HCT116 (cell line): Measurements from ENCODE around the gene SLAMF7. TPM values are rescaled to one million over a fixed set of nuclear protein-coding genes. Genes with fewer than 3 reads are reported as not detected.

Experiments
- ATAC-seq: fragments of 200-7000 bp; cut with Tn5 transposase; 2 replicates; pipeline ENCODE4 v1.9.1; 2020; ENCODE audit warnings: mild to moderate bottlenecking, moderate library complexity
- BruUV-seq: library from RNA; stranded (reverse); fragments of 400-500 nt; replicated peaks from 2 replicates; lab custom pipeline; 2021; lab: Mats Ljungman, UMichigan
- CTCF ChIA-PET: fragments of 300-600 bp; sonication (Branson Sonifier 250); formaldehyde crosslinking; loops from one replicate; lab custom pipeline; 2021; ENCODE audit warnings: antibody characterized with exemption; lab: Charles Lee
- POLR2A ChIA-PET: fragments of 300-600, 350-600 bp; sonication (Branson Sonifier 250); formaldehyde crosslinking; loops from one replicate; lab custom pipeline; 2021; ENCODE audit warnings: antibody characterized with exemption; lab: Charles Lee
- RAD21 ChIA-PET, 2 experiments: fragments of 300-600 bp; sonication (Branson Sonifier 250); formaldehyde crosslinking; loops; one replicate each; lab custom pipeline; 2023; ENCODE audit warnings: low total read pairs in 2 of 2; ENCODE audit not compliant: uncharacterized antibody in 2 of 2, unreplicated experiment in 2 of 2, low non-redundant PET in 1 of 2; lab: Charles Lee
- DNase-seq: peaks from one replicate; pipeline ENCODE4 v3.0.0-alpha.2; 2010; ENCODE audit warnings: low read depth, low spot score
- H2AFZ ChIP-seq: fragments of 200-600 bp; shearing (Covaris generic), sonication (generic); 2 replicates; pipeline ENCODE4 v1.6.1; 2017; ENCODE audit warnings: low read depth, mixed run types, mixed read lengths, antibody characterized with exemption, low read length; ENCODE audit not compliant: poor library complexity, severe bottlenecking
- H3K27ac ChIP-seq: 2 replicates; pipeline ENCODE4 v1.5.1; 2012; ENCODE audit warnings: low read depth, low read length
- H3K27me3 ChIP-seq: fragments of 200-600 bp; sonication (generic); 2 replicates; pipeline ENCODE4 v1.6.1; 2016; ENCODE audit warnings: mixed run types, low read length, mixed read lengths; ENCODE audit not compliant: insufficient read depth
- H3K36me3 ChIP-seq, 2 experiments: fragments of 200-500 bp in 1 of 2; fragments of 200-600 bp in 1 of 2; sonication (Bioruptor generic) in 1 of 2; sonication (generic) in 1 of 2; 2 replicates each; pipeline versions ENCODE4 v1.5.1 to v1.6.1; 2014 to 2016; ENCODE audit warnings: low read length in 2 of 2, inconsistent platforms in 1 of 2, mixed read lengths in 1 of 2, mixed run types in 1 of 2; ENCODE audit not compliant: insufficient read depth in 2 of 2, control insufficient read depth in 1 of 2
- H3K4me1 ChIP-seq, 2 experiments: fragments of 200-600 bp in 1 of 2; sonication (generic) in 1 of 2; 2 replicates each; pipeline versions ENCODE4 v1.5.1 to v1.6.1; 2012 to 2017; ENCODE audit warnings: low read length in 2 of 2, inconsistent platforms in 1 of 2, mild to moderate bottlenecking in 1 of 2, mixed read lengths in 1 of 2, mixed run types in 1 of 2, moderate library complexity in 1 of 2; ENCODE audit not compliant: insufficient read depth in 2 of 2, control insufficient read depth in 1 of 2
- H3K4me2 ChIP-seq: fragments of 200-600 bp; sonication (generic); 2 replicates; pipeline ENCODE4 v1.6.1; 2017; ENCODE audit warnings: mixed run types, low read length, mixed read lengths
- H3K4me3 ChIP-seq, 2 experiments: fragments of 200-600 bp in 1 of 2; sonication (generic) in 1 of 2; replicated peaks in 1 of 2; 2 replicates each; pipeline ENCODE4 v1.5.1; 2011 to 2016; ENCODE audit warnings: low read length in 2 of 2, control low read depth in 1 of 2, low read depth in 1 of 2, mild to moderate bottlenecking in 1 of 2, mixed read lengths in 1 of 2, mixed run types in 1 of 2
- H3K79me2 ChIP-seq: fragments of 200-600 bp; sonication (generic); 2 replicates; pipeline ENCODE4 v1.6.1; 2017; ENCODE audit warnings: mild to moderate bottlenecking, mixed run types, low read length, moderate library complexity, mixed read lengths; ENCODE audit not compliant: insufficient read depth
- H3K9ac ChIP-seq: fragments of 200-600 bp; sonication (generic); 2 replicates; pipeline ENCODE4 v1.6.1; 2016; ENCODE audit warnings: low read length, mixed read lengths
- H3K9me2 ChIP-seq: fragments of 200-600 bp; sonication (generic), shearing (Covaris generic); 2 replicates; pipeline ENCODE4 v1.6.1; 2017; ENCODE audit warnings: mixed run types, mild to moderate bottlenecking, moderate library complexity; ENCODE audit not compliant: insufficient read depth
- H3K9me3 ChIP-seq, 2 experiments: fragments of 200-500 bp in 1 of 2; fragments of 200-600 bp in 1 of 2; sonication (Bioruptor generic) in 1 of 2; sonication (generic) in 1 of 2; 2 replicates each; pipeline ENCODE4 v1.6.1; 2014 to 2017; ENCODE audit warnings: low read length in 2 of 2, mixed read lengths in 2 of 2, inconsistent platforms in 1 of 2, low read depth in 1 of 2, mild to moderate bottlenecking in 1 of 2, mixed run types in 1 of 2, moderate library complexity in 1 of 2; ENCODE audit not compliant: control insufficient read depth in 1 of 2, insufficient read depth in 1 of 2
- H4K20me1 ChIP-seq: fragments of 200-600 bp; sonication (generic), shearing (Covaris generic); 2 replicates; pipeline ENCODE4 v1.6.1; 2017; ENCODE audit warnings: mixed run types, mild to moderate bottlenecking, moderate library complexity; ENCODE audit not compliant: insufficient read depth
- ATF3 ChIP-seq: IDR thresholded peaks from 2 replicates; pipeline ENCODE4 v1.6.1; 2012
- CBX3 ChIP-seq: IDR thresholded peaks from 2 replicates; pipeline ENCODE4 v1.6.1; 2012; ENCODE audit warnings: low read depth
- CEBPB ChIP-seq: IDR thresholded peaks from 2 replicates; pipeline ENCODE4 v1.6.1; 2012; ENCODE audit warnings: low read depth
- CTCF ChIP-seq, 3 experiments: fragments of 200-600 bp in 1 of 3; sonication (generic) in 1 of 3; IDR thresholded peaks in 2 of 3; conservative IDR thresholded peaks in 1 of 3; 2 replicates each; pipeline ENCODE4 v1.5.1; 2012 to 2017; ENCODE audit warnings: low read depth in 2 of 3, low read length in 2 of 3, antibody characterized with exemption in 1 of 3, borderline replicate concordance in 1 of 3, control low read depth in 1 of 3, mild to moderate bottlenecking in 1 of 3, mixed read lengths in 1 of 3, mixed run types in 1 of 3, moderate library complexity in 1 of 3; ENCODE audit not compliant: insufficient read depth in 1 of 3
- ELF1 ChIP-seq: IDR thresholded peaks from 2 replicates; pipeline ENCODE4 v1.6.1; 2012; ENCODE audit warnings: low read depth, borderline replicate concordance
- EZH2phosphoT487 ChIP-seq: fragments of 200-600 bp; IDR thresholded peaks from 2 replicates; pipeline ENCODE4 v1.6.1; 2018; ENCODE audit warnings: antibody characterized with exemption, borderline replicate concordance
- FOSL1 ChIP-seq: IDR thresholded peaks from 2 replicates; pipeline ENCODE4 v1.6.1; 2012; ENCODE audit warnings: low read depth
- JUND ChIP-seq: IDR thresholded peaks from 2 replicates; pipeline ENCODE4 v1.6.1; 2012
- MAX ChIP-seq: IDR thresholded peaks from 2 replicates; pipeline ENCODE4 v1.6.1; 2012
- POLR2A ChIP-seq: IDR thresholded peaks from 2 replicates; pipeline ENCODE4 v1.7.0; 2011; ENCODE audit warnings: borderline replicate concordance; ENCODE audit not compliant: insufficient read depth, insufficient read length; ENCODE audit errors: extremely low read depth
- POLR2AphosphoS5 ChIP-seq: IDR thresholded peaks from 2 replicates; pipeline ENCODE4 v1.6.1; 2011; ENCODE audit warnings: mild to moderate bottlenecking, low read depth, low read length, moderate library complexity
- REST ChIP-seq: IDR thresholded peaks from 2 replicates; pipeline ENCODE4 v1.6.1; 2012; ENCODE audit warnings: low read depth
- SIN3A ChIP-seq: IDR thresholded peaks from 2 replicates; pipeline ENCODE4 v1.6.1; 2012; ENCODE audit warnings: low read depth
- SRF ChIP-seq: IDR thresholded peaks from 2 replicates; pipeline ENCODE4 v1.6.1; 2012; ENCODE audit warnings: low read depth
- TCF7L2 ChIP-seq: IDR thresholded peaks from 2 replicates; pipeline ENCODE4 v1.7.0; 2011; ENCODE audit warnings: borderline replicate concordance, inconsistent platforms; ENCODE audit not compliant: insufficient read depth, insufficient read length; ENCODE audit errors: extremely low read depth
- YY1 ChIP-seq: IDR thresholded peaks from 2 replicates; pipeline ENCODE4 v1.6.1; 2011; ENCODE audit warnings: low read length, low read depth, moderate library complexity, mild to moderate bottlenecking; ENCODE audit not compliant: insufficient replicate concordance; ENCODE audit errors: extremely low read depth
- ZBTB33 ChIP-seq: IDR thresholded peaks from 2 replicates; pipeline ENCODE4 v1.6.1; 2011; ENCODE audit warnings: mild to moderate bottlenecking, low read length, moderate library complexity; ENCODE audit not compliant: insufficient replicate concordance; ENCODE audit errors: extremely low read depth
- ZFX ChIP-seq: fragments of 450-650 bp; IDR thresholded peaks from 2 replicates; pipeline ENCODE4 v1.6.1; 2017
- ZNF274 ChIP-seq: fragments of 200-500 bp; sonication (Bioruptor generic); IDR thresholded peaks from 2 replicates; pipeline ENCODE4 v1.6.1; 2014; ENCODE audit warnings: mild to moderate bottlenecking, low read depth, low read length, inconsistent platforms
- intact Hi-C: fragments of 100-400 bp; cut with micrococcal nuclease; formaldehyde crosslinking; loops from 2 replicates; pipeline ENCODE4 v1.10.0; 2022
- total RNA-seq: library from RNA; stranded (reverse); gene quantifications from one replicate; pipeline ENCODE4 v1.2.1, GENCODE V29; 2021; ENCODE audit not compliant: unreplicated experiment

Gene SLAMF7
- total RNA-seq, 1 experiment from 2014 or later = 0.34 TPM

- Histone ChIP-seq H3K36me3 (no peaks in the 10 kb centered on the region), H4K20me1 (no peaks in the 10 kb centered on the region), H3K79me2 (no peaks in the 10 kb centered on the region), H3K9me2 (no peaks in the 10 kb centered on the region), H3K27me3 (no peaks in the 10 kb centered on the region), H3K4me3 (no peak overlapping the region), H3K9me3 (no peaks in the 10 kb centered on the region), H3K27ac (no peak overlapping the region), H3K4me1 (no peaks in the 10 kb centered on the region), H3K9ac (no peak overlapping the region), H2AFZ (no peak overlapping the region), H3K4me2 (no peak overlapping the region)
- TF ChIP-seq CEBPB = no peak
- no peak for TF ChIP-seq ZNF274
- TF ChIP-seq ELF1 = no peak
- TF ChIP-seq CBX3 = no peak
- no peak for TF ChIP-seq CTCF (IDR thresholded peaks at IDR 0.05 in 2 of 3, conservative IDR thresholded peaks at IDR 0.05 in 1 of 3; ENCODE audit: borderline replicate concordance in 1 of 3, insufficient read depth in 1 of 3, low read depth in 2 of 3, low read length in 2 of 3)
- no peak for TF ChIP-seq FOSL1
- TF ChIP-seq EZH2phosphoT487 = no peak
- TF ChIP-seq ATF3 = no peak
- TF ChIP-seq YY1 = no peak
- TF ChIP-seq ZFX = no peak
- no peak for TF ChIP-seq REST
- no peak for TF ChIP-seq POLR2A
- TF ChIP-seq SIN3A = no peak
- no peak for TF ChIP-seq JUND
- no peak for TF ChIP-seq SRF
- TF ChIP-seq ZBTB33 = no peak
- TF ChIP-seq POLR2AphosphoS5 = no peak
- TF ChIP-seq MAX = no peak
- TF ChIP-seq TCF7L2 = no peak
- intact Hi-C loops = no loop called here
- no peak for ATAC-seq
- no peak for DNase-seq
- ChIA-PET POLR2A (no interaction called here), CTCF (no interaction called here), RAD21 (no interaction called here)
- BruUV-seq = no TSS peak
Measured at GRCh38 chr1:160797861-160798273, 58.8 kb downstream of the SLAMF7 start.
